D721Med (cell line): Measurements from ENCODE around the gene OR6C2.

Experiments
- DNase-seq: peaks from one replicate; pipeline ENCODE4 v3.0.0; 2011; ENCODE audit warnings: low spot score; ENCODE audit not compliant: insufficient read length
- FAIRE-seq: peaks from 2 replicates; lab custom pipeline; 2011; peaks lifted over from hg19 to GRCh38; lab: Jason Lieb, UNC
- TF ChIP-seq, protein P1 (sequence below): IDR thresholded peaks from 2 replicates; pipeline ENCODE4 v1.5.1; 2012; ENCODE audit warnings: mild to moderate bottlenecking, control low read depth; ENCODE audit not compliant: insufficient read depth; ENCODE audit errors: missing control alignments

OR6C2 gene

DNA sequence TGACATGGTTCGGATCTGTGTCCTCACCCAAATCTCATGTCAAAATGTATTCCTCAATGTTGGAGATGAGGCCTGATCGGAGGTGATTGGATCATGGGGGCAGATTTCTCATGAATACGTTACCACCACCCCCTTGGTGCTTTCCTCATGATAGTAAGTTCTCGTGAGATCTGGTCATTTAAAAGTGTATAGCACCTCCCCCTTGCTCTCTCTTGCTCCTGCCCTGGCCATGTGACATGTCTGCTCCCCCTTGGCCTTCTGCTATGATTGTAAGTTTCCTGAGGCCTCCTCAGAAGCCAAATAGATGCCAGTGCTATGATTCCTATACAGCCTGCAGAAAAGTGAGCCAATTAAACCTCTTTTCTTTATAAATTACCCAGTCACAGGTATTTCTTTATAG lies 55.4 kb downstream of the OR6C2 start:
- FAIRE-seq (no peak), DNase-seq (no peak)
- TF ChIP-seq, protein P1, sequence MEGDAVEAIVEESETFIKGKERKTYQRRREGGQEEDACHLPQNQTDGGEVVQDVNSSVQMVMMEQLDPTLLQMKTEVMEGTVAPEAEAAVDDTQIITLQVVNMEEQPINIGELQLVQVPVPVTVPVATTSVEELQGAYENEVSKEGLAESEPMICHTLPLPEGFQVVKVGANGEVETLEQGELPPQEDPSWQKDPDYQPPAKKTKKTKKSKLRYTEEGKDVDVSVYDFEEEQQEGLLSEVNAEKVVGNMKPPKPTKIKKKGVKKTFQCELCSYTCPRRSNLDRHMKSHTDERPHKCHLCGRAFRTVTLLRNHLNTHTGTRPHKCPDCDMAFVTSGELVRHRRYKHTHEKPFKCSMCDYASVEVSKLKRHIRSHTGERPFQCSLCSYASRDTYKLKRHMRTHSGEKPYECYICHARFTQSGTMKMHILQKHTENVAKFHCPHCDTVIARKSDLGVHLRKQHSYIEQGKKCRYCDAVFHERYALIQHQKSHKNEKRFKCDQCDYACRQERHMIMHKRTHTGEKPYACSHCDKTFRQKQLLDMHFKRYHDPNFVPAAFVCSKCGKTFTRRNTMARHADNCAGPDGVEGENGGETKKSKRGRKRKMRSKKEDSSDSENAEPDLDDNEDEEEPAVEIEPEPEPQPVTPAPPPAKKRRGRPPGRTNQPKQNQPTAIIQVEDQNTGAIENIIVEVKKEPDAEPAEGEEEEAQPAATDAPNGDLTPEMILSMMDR, result no peak

DNA sequence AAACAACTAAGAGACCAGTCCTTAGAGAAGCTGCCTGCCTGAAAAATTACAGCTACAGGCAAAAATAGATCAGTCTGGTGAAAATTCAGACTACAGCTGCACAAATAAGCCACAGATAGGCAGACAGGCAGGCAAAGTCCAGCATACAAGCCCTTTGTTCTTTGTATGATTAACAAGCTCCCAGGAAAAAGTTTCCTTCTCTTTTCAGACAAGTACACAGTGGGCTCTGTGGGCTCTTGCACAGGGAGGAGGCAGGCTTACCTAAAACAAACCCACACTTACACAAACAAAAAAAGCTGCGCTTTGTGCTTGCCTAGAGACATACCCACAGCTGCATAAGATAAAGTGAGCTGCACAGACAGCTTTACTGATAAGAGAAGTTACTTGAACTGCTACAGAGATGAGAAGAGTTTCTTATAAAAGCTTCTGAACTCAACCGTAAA lies 56.0 kb downstream of the OR6C2 start:
- TF ChIP-seq, protein P1, result no peak
- FAIRE-seq, result no peak
- no peak for DNase-seq

- FAIRE-seq, result no peak
Observed at GRCh38 chr12:55501601-55502000, 57.7 kb downstream of the OR6C2 start.

More at GRCh38 chr12:55501601-55502000, 57.7 kb downstream of the OR6C2 start:
- TF ChIP-seq, protein P1, result no peak
- DNase-seq, result no peak
